HL-60 (cell line): ENCODE measurements around the gene APOA4.
A peak's percentile ranks its signal among the peaks of the same experiment; 100 is the strongest.

Source experiments
- CTCF ChIP-seq: IDR thresholded peaks from one replicate; pipeline ENCODE4 v1.5.1; 2011; ENCODE audit warnings: low read length, control low read depth, inconsistent platforms; ENCODE audit not compliant: insufficient read depth
- POLR2AphosphoS5 ChIP-seq: IDR thresholded peaks from 2 replicates; pipeline ENCODE4 v1.6.1; 2012; ENCODE audit warnings: low read depth
- SPI1 ChIP-seq: IDR thresholded peaks from 2 replicates; pipeline ENCODE4 v1.6.1; 2012; ENCODE audit warnings: low read depth, mild to moderate bottlenecking, borderline replicate concordance
- TF ChIP-seq, protein P1 (sequence below): IDR thresholded peaks from 2 replicates; pipeline ENCODE4 v1.6.1; 2012; ENCODE audit warnings: low read depth; ENCODE audit not compliant: insufficient replicate concordance

GRCh38 chr11:116773203-116774097 is 49.7 kb downstream of the APOA4 start:
- TF ChIP-seq, protein P1, sequence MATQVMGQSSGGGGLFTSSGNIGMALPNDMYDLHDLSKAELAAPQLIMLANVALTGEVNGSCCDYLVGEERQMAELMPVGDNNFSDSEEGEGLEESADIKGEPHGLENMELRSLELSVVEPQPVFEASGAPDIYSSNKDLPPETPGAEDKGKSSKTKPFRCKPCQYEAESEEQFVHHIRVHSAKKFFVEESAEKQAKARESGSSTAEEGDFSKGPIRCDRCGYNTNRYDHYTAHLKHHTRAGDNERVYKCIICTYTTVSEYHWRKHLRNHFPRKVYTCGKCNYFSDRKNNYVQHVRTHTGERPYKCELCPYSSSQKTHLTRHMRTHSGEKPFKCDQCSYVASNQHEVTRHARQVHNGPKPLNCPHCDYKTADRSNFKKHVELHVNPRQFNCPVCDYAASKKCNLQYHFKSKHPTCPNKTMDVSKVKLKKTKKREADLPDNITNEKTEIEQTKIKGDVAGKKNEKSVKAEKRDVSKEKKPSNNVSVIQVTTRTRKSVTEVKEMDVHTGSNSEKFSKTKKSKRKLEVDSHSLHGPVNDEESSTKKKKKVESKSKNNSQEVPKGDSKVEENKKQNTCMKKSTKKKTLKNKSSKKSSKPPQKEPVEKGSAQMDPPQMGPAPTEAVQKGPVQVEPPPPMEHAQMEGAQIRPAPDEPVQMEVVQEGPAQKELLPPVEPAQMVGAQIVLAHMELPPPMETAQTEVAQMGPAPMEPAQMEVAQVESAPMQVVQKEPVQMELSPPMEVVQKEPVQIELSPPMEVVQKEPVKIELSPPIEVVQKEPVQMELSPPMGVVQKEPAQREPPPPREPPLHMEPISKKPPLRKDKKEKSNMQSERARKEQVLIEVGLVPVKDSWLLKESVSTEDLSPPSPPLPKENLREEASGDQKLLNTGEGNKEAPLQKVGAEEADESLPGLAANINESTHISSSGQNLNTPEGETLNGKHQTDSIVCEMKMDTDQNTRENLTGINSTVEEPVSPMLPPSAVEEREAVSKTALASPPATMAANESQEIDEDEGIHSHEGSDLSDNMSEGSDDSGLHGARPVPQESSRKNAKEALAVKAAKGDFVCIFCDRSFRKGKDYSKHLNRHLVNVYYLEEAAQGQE, result no peak
- no peak for TF ChIP-seq CTCF
- peak; percentile 4; the same call in 1 of the 2 replicates for TF ChIP-seq POLR2AphosphoS5
- TF ChIP-seq SPI1, result peak; percentile 46; the same call in 1 of the 2 replicates
